ENCODE results near the gene TMEM245.
"Not testable (repeated sequence)": the region's sequence is repeated elsewhere in the genome, so short reads cannot be mapped to it uniquely, and the experiment has no call there.

Gene TMEM245

GRCh38 chr9:109072821-109073435 lies 46.8 kb downstream of the TMEM245 start:
- H3K27me3 Mint-ChIP-seq, result no peaks in the 10 kb centered on the region
- H3K27ac Mint-ChIP-seq, result no peak overlapping the region
- H3K4me3 Mint-ChIP-seq, result no peak overlapping the region
- H3K9me3 Mint-ChIP-seq (ENCODE audit: low read depth), result no peaks in the 10 kb centered on the region
- H3K4me1 Mint-ChIP-seq (ENCODE audit: low read depth), result no peaks in the 10 kb centered on the region
- H3K36me3 Mint-ChIP-seq, result peaks cover 6% of the 10 kb centered on the region

- no peak overlapping the region for H3K27ac Mint-ChIP-seq
- H3K36me3 Mint-ChIP-seq, result peaks cover 9% of the 10 kb centered on the region
- no peaks in the 10 kb centered on the region for H3K27me3 Mint-ChIP-seq
- H3K4me1 Mint-ChIP-seq (ENCODE audit: low read depth), result no peaks in the 10 kb centered on the region
- H3K4me3 Mint-ChIP-seq, result no peak overlapping the region
- H3K9me3 Mint-ChIP-seq (ENCODE audit: low read depth), result no peaks in the 10 kb centered on the region
Observed at GRCh38 chr9:109072133-109072692, 47.5 kb downstream of the TMEM245 start.

GRCh38 chr9:109068764-109069163 lies 51.0 kb downstream of the TMEM245 start:
- Mint-ChIP-seq H3K4me3 (no peak overlapping the region), H3K36me3 (peaks cover 10% of the 10 kb centered on the region), H3K27me3 (no peaks in the 10 kb centered on the region), H3K27ac (no peak overlapping the region), H3K4me1 (ENCODE audit: low read depth) (no peaks in the 10 kb centered on the region), H3K9me3 (ENCODE audit: low read depth) (no peaks in the 10 kb centered on the region)

DNA sequence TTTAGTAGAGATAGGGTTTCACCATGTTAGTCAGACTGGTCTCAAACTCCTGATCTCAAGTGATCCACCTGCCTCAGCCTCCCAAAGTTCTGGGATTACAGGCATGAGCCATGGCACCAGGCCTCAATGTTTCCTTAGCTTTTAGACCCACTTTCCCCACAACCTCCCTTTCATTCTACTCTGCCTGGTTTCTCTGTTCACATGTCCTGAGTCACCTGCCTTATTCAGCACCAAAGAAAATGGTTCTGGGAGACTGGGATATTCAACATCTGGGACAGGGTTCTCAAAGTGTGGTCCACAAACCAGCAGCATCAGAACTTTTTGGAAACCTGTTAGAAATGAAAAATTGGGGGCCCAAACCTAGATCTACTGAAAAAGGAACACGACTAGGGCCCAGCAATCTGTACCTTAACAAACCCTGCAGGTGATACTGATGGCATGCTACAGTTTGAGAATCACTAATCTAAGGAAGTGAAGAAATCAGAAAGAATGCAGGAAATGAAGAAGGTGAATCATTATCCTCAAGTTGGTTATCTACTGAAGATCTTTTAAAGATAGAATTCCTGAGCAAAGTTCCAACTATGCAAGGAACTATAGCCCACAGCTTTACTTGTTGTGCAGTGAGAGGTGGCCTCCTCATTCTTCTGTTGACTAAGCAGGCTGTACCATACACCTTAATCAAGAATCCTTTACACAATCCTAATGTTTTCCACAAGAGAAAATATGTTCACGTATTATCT lies 54.6 kb downstream of the TMEM245 start:
- Mint-ChIP-seq H3K27ac (no peak overlapping the region), H3K4me1 (ENCODE audit: low read depth) (no peaks in the 10 kb centered on the region), H3K9me3 (ENCODE audit: low read depth) (no peaks in the 10 kb centered on the region), H3K27me3 (no peaks in the 10 kb centered on the region), H3K4me3 (no peak overlapping the region), H3K36me3 (peaks cover 13% of the 10 kb centered on the region)

GRCh38 chr9:109063760-109064159 lies 56.0 kb downstream of the TMEM245 start:
- Mint-ChIP-seq H3K4me3 (no peak overlapping the region), H3K9me3 (ENCODE audit: low read depth) (no peaks in the 10 kb centered on the region), H3K27me3 (no peaks in the 10 kb centered on the region), H3K27ac (no peak overlapping the region), H3K4me1 (ENCODE audit: low read depth) (no peaks in the 10 kb centered on the region), H3K36me3 (peaks cover 16% of the 10 kb centered on the region)

DNA sequence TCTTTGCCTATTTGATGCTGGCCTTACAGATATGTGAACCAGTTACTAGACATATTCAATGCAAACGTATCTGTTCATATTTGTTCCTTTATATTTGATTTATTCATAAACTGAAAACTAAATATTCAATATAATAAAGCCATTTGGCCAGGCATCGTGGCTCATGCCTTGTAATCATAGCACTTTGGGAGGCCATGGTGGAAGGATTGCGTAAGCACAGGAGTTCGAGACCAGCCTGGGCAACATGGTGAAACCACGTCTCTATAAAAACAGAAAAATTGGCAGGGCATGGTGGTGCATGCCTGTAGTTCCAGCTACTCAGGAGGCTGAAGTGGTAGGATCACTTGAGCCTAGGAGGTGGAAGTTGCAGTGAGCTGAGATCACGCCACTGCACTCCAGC lies 57.2 kb downstream of the TMEM245 start:
- Mint-ChIP-seq H3K9me3 (ENCODE audit: low read depth) (no peaks in the 10 kb centered on the region), H3K27ac (no peak overlapping the region), H3K4me1 (ENCODE audit: low read depth) (no peaks in the 10 kb centered on the region), H3K36me3 (peaks cover 14% of the 10 kb centered on the region), H3K27me3 (no peaks in the 10 kb centered on the region), H3K4me3 (no peak overlapping the region)

DNA sequence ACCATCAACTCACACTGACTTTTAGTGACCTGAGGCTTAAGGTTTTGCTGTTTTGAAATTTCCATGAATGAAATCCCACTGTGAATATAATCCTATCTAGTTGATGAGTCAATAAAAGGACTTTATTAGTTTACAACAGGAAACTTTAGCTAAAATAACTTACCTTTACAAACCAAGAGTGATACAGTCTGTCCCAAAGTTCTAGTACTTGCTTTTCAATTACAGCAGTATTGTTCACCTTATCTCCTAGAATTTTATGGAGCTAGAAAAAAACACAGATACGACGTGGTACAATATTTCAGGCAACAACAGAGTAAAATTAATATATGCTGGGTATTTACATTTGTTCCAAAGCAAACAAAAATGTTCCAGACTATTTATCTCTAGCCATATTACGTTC lies 59.6 kb downstream of the TMEM245 start:
- H3K9me3 Mint-ChIP-seq (ENCODE audit: low read depth), result no peaks in the 10 kb centered on the region
- H3K27me3 Mint-ChIP-seq, result no peaks in the 10 kb centered on the region
- peaks cover 16% of the 10 kb centered on the region for H3K36me3 Mint-ChIP-seq

GRCh38 chr9:109053121-109053520 lies 66.6 kb downstream of the TMEM245 start:
- H3K9me3 Mint-ChIP-seq (ENCODE audit: low read depth); H3K4me3 Mint-ChIP-seq; H3K27me3 Mint-ChIP-seq; H3K4me1 Mint-ChIP-seq (ENCODE audit: low read depth); H3K27ac Mint-ChIP-seq: not testable (repeated sequence)
- H3K36me3 Mint-ChIP-seq, result peaks cover 31% of the 10 kb centered on the region

More for the DNA sequence above, 59.6 kb downstream of the TMEM245 start:
- Mint-ChIP-seq H3K4me1 (ENCODE audit: low read depth) (no peaks in the 10 kb centered on the region), H3K27ac (no peak overlapping the region), H3K4me3 (no peak overlapping the region)

GRCh38 chr9:109052416-109052815 lies 67.3 kb downstream of the TMEM245 start:
- no peaks in the 10 kb centered on the region for H3K9me3 Mint-ChIP-seq (ENCODE audit: low read depth)
- H3K27ac Mint-ChIP-seq, result no peak overlapping the region
- H3K36me3 Mint-ChIP-seq, result peaks cover 34% of the 10 kb centered on the region
- H3K4me1 Mint-ChIP-seq (ENCODE audit: low read depth), result peaks cover 4% of the 10 kb centered on the region
- H3K4me3 Mint-ChIP-seq, result no peak overlapping the region
- no peaks in the 10 kb centered on the region for H3K27me3 Mint-ChIP-seq

DNA sequence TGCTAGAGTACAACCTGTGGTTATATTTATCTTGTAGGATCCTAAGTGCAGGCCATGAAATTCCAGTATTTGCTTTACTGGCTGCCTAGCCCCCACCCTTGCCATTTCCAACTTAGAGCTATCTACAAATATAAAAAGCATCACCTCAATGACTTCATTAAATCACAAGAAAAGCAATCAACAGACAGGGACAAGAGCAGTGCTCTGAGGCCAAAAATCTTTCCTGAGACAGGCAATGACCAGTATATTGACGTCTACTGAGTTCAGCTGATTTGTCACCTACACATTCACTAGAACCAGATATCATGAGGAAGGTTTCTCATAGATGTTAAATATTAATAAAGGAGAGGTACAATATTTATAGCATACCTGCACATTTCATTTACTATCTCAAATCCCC lies 68.0 kb downstream of the TMEM245 start:
- Mint-ChIP-seq H3K36me3 (peaks cover 35% of the 10 kb centered on the region), H3K9me3 (ENCODE audit: low read depth) (no peaks in the 10 kb centered on the region), H3K27me3 (no peaks in the 10 kb centered on the region), H3K27ac (no peak overlapping the region), H3K4me3 (no peak overlapping the region), H3K4me1 (ENCODE audit: low read depth) (peaks cover 8% of the 10 kb centered on the region)

DNA sequence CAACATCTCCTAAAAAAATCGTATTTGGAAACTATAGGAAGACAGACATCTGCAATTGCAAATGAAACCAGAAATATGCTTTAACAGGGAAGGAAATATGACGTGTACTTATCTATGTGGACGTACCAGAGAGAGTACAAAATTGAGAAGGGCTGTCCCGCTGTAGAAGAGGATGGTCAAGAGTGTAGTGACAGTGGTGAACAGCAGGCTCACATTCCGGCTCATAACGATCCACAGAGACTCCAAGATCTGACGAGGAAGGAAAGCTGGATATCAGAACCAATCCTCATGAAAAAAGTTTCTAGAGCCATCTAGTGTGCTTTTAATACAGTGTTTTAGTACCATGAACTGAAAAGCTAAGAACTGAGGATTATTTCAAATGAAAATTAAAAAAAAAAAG lies 69.3 kb downstream of the TMEM245 start:
- no peak overlapping the region for H3K27ac Mint-ChIP-seq
- no peak overlapping the region for H3K4me3 Mint-ChIP-seq
- H3K9me3 Mint-ChIP-seq (ENCODE audit: low read depth), result no peaks in the 10 kb centered on the region
- H3K27me3 Mint-ChIP-seq, result no peaks in the 10 kb centered on the region
- peaks cover 13% of the 10 kb centered on the region for H3K4me1 Mint-ChIP-seq (ENCODE audit: low read depth)
- peaks cover 38% of the 10 kb centered on the region for H3K36me3 Mint-ChIP-seq

GRCh38 chr9:109048822-109049221 lies 70.9 kb downstream of the TMEM245 start:
- Mint-ChIP-seq H3K4me1 (ENCODE audit: low read depth) (peaks cover 13% of the 10 kb centered on the region), H3K27ac (no peak overlapping the region), H3K27me3 (no peaks in the 10 kb centered on the region), H3K9me3 (ENCODE audit: low read depth) (no peaks in the 10 kb centered on the region), H3K36me3 (peaks cover 37% of the 10 kb centered on the region), H3K4me3 (no peak overlapping the region)

GRCh38 chr9:109047259-109047658 lies 72.5 kb downstream of the TMEM245 start:
- H3K36me3 Mint-ChIP-seq, result peaks cover 46% of the 10 kb centered on the region
- peak overlapping the region; percentile 2 for H3K27ac Mint-ChIP-seq
- H3K4me1 Mint-ChIP-seq (ENCODE audit: low read depth), result peaks cover 13% of the 10 kb centered on the region
- no peak overlapping the region for H3K4me3 Mint-ChIP-seq
- no peaks in the 10 kb centered on the region for H3K27me3 Mint-ChIP-seq
- peaks cover 6% of the 10 kb centered on the region for H3K9me3 Mint-ChIP-seq (ENCODE audit: low read depth)

DNA sequence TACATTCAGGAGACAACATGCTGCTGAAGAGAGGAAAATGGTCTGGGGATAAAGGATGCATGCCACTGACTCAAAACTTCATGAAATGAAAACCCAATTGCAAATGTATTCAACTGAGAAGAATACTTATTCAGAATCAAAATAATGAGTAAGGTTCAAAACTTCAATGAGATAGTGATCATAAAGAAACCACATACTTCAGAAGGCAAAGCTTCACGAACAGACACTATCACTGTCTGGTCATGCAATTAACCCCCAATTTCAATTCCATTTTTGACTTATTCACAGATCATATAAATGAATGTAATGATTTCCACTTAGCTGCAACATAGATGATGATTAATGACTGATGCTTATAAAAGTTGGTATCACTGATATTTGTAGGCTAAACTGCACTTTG lies 73.4 kb downstream of the TMEM245 start:
- H3K9me3 Mint-ChIP-seq (ENCODE audit: low read depth), result peaks cover 6% of the 10 kb centered on the region
- peaks cover 38% of the 10 kb centered on the region for H3K36me3 Mint-ChIP-seq
- H3K27me3 Mint-ChIP-seq, result no peaks in the 10 kb centered on the region
- peaks cover 13% of the 10 kb centered on the region for H3K4me1 Mint-ChIP-seq (ENCODE audit: low read depth)
- H3K4me3 Mint-ChIP-seq, result no peak overlapping the region
- H3K27ac Mint-ChIP-seq, result peak overlapping the region; percentile 28

DNA sequence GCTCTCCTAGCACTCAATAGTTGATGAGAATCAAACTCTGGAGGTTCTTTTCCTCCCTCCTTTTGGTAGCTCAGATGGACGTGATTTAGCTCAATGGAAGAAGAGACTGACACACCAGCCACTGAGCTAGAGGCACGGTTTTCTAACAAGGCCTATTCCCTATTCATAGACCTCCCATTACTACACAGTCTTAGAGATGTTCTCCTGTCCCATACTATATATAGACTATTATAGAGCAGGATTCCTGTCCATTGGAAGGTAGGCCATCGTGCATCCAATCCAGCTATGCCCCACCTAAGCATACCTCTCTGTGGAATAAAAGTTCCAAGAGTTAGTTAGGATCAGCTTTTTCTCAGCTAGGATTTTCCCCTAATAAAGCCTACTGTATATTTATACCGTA lies 76.2 kb downstream of the TMEM245 start:
- Mint-ChIP-seq H3K36me3 (peaks cover 31% of the 10 kb centered on the region), H3K27me3 (no peaks in the 10 kb centered on the region), H3K4me3 (no peak overlapping the region), H3K27ac (no peak overlapping the region), H3K4me1 (ENCODE audit: low read depth) (peaks cover 13% of the 10 kb centered on the region), H3K9me3 (ENCODE audit: low read depth) (peaks cover 6% of the 10 kb centered on the region)

Data from activated naive CD8-positive, alpha-beta T cell (primary cell).